ENCODE data around the gene CREBRF. TPM values are rescaled to one million over a fixed set of nuclear protein-coding genes. Genes with fewer than 3 reads are reported as not detected.

Gene CREBRF
- total and polyA plus RNA-seq, 2 experiments from 2014 or later = 2.0 to 3.5 TPM

GRCh38 chr5:173042763-173043107, 13.4 kb upstream of the CREBRF start:
- Histone ChIP-seq H2AFZ (no peak overlapping the region), H3K27me3 (ENCODE audit: insufficient read depth) (no peaks in the 10 kb centered on the region), H3K4me2 (no peak overlapping the region), H3K9me2 (ENCODE audit: insufficient read depth) (no peaks in the 10 kb centered on the region), H3K27ac (ENCODE audit: low read depth) (no peak overlapping the region), H3K79me2 (replicated peaks; ENCODE audit: insufficient read depth) (no peaks in the 10 kb centered on the region), H3K4me3 (no peak overlapping the region), H4K20me1 (replicated peaks; ENCODE audit: insufficient read depth) (no peaks in the 10 kb centered on the region), H3F3A (replicated peaks; ENCODE audit: low read depth) (no peaks in the 10 kb centered on the region), H3K36me3 (ENCODE audit: insufficient read depth) (no peaks in the 10 kb centered on the region), H3K4me1 (ENCODE audit: insufficient read depth) (0 out of 2 replicates have a peak, but pooled peaks cover 8% of the 10 kb centered on the region)
- no peak for TF ChIP-seq CREB1 (CRISPR knock-in tag; IDR thresholded peaks at IDR 0.05; ENCODE audit: low read depth)
- TF ChIP-seq STAT1 (IDR thresholded peaks at IDR 0.05; ENCODE audit: unreplicated experiment) = no peak
- TF ChIP-seq JUNB (IDR thresholded peaks at IDR 0.05; ENCODE audit: unreplicated experiment) = no peak
- TF ChIP-seq EZH2 (IDR thresholded peaks at IDR 0.05; ENCODE audit: low read depth, unreplicated experiment) = no peak
- no peak for TF ChIP-seq REST (IDR thresholded peaks at IDR 0.05; ENCODE audit: unreplicated experiment)
- no peak for TF ChIP-seq ETS1 (IDR thresholded peaks at IDR 0.05)
- no peak for TF ChIP-seq ZNF331 (CRISPR knock-in tag; IDR thresholded peaks at IDR 0.05; ENCODE audit: low read depth)
- no peak for TF ChIP-seq CTCF (conservative IDR thresholded peaks at IDR 0.05; ENCODE audit: low read depth in 2 of 2)
- no peak for TF ChIP-seq ZNF462 (CRISPR knock-in tag; IDR thresholded peaks at IDR 0.05)
- TF ChIP-seq NANOG (IDR thresholded peaks at IDR 0.05; ENCODE audit: borderline replicate concordance) = no peak
- TF ChIP-seq ZNF114 (CRISPR knock-in tag; IDR thresholded peaks at IDR 0.05) = no peak
- TF ChIP-seq POLR2AphosphoS5 (IDR thresholded peaks at IDR 0.05; ENCODE audit: low read depth) = no peak
- TF ChIP-seq EZH2phosphoT487 (IDR thresholded peaks at IDR 0.05; ENCODE audit: unreplicated experiment) = no peak
- Mint-ChIP-seq H3K9me3 (peaks cover 3% of the 10 kb centered on the region; the same call in 2 of the 3 replicates), H3K36me3 (ENCODE audit: low read depth) (peaks cover 2% of the 10 kb centered on the region; the same call in 1 of the 3 replicates), H3K27ac (no peak overlapping the region), H3K4me1 (peaks cover 6% of the 10 kb centered on the region; the same call in 2 of the 3 replicates), H3K4me3 (no peak overlapping the region), H3K27me3 (ENCODE audit: insufficient read depth, low read depth, poor library complexity) (peaks cover 2% of the 10 kb centered on the region)
- ATAC-seq (no peak), DNase-seq (ENCODE audit: low spot score) (no peak)
